ENCODE results near the gene CCL7.
"Not testable (repeated sequence)": the region's sequence is repeated elsewhere in the genome, so short reads cannot be mapped to it uniquely, and the experiment has no call there.

Gene CCL7

GRCh38 chr17:34269969-34270368, at the start of gene CCL7:
Gene CCL7, plus strand, starts transcription at chr17:34270221. Its CDS starts 70 bp downstream, at chr17:34270291.
- no peak for DNase-seq

- DNase-seq = no peak
These were observed 49.1 kb upstream of the CCL7 start for GRCh38 chr17:34220752-34221395.

- no peak for DNase-seq
These were observed 48.6 kb upstream of the CCL7 start for GRCh38 chr17:34221411-34221810.

- DNase-seq = no peak
These were observed 47.1 kb upstream of the CCL7 start for GRCh38 chr17:34222722-34223497.

- DNase-seq = no peak
These were observed 45.0 kb upstream of the CCL7 start for GRCh38 chr17:34225046-34225445.

GRCh38 chr17:34226011-34226743, 43.8 kb upstream of the CCL7 start:
- DNase-seq = no peak

GRCh38 chr17:34226744-34227034, 43.3 kb upstream of the CCL7 start:
- DNase-seq = no peak

- DNase-seq = not testable (repeated sequence)
These were observed 42.7 kb upstream of the CCL7 start for GRCh38 chr17:34227293-34227692.

- no peak for DNase-seq
These were observed 42.3 kb upstream of the CCL7 start for GRCh38 chr17:34227707-34228106.

GRCh38 chr17:34228781-34229180, 41.2 kb upstream of the CCL7 start:
- DNase-seq = no peak

GRCh38 chr17:34230342-34230741, 39.7 kb upstream of the CCL7 start:
- DNase-seq = no peak

- no peak for DNase-seq
These were observed 35.4 kb upstream of the CCL7 start for GRCh38 chr17:34234616-34235015.

- no peak for DNase-seq
These were observed 34.5 kb upstream of the CCL7 start for GRCh38 chr17:34235389-34236028.

- no peak for DNase-seq
These were observed 33.6 kb upstream of the CCL7 start for GRCh38 chr17:34236281-34236892.

GRCh38 chr17:34237458-34237857, 32.6 kb upstream of the CCL7 start:
- DNase-seq = no peak

- DNase-seq = no peak
These were observed 29.0 kb upstream of the CCL7 start for GRCh38 chr17:34241062-34241461.

GRCh38 chr17:34242587-34243363, 27.2 kb upstream of the CCL7 start:
- no peak for DNase-seq

GRCh38 chr17:34243364-34244320, 26.4 kb upstream of the CCL7 start:
- no peak for DNase-seq

GRCh38 chr17:34245351-34245905, 24.6 kb upstream of the CCL7 start:
- DNase-seq = no peak

GRCh38 chr17:34246446-34246845, 23.6 kb upstream of the CCL7 start:
- DNase-seq = no peak

- no peak for DNase-seq
These were observed 23.1 kb upstream of the CCL7 start for GRCh38 chr17:34246881-34247280.
